Astrocyte (in vitro differentiated cells and primary cell): ENCODE measurements around the gene ZXDC.

Experiments used
- EZH2 ChIP-seq: IDR thresholded peaks from 2 replicates; pipeline ENCODE4 v1.6.1; 2012; ENCODE audit warnings: mild to moderate bottlenecking, low read length, inconsistent platforms; ENCODE audit not compliant: insufficient read depth
- TF ChIP-seq, protein P1 (sequence below): IDR thresholded peaks from 2 replicates; pipeline ENCODE4 v1.5.1; 2011; ENCODE audit warnings: low read depth, mild to moderate bottlenecking, inconsistent platforms, low read length, moderate library complexity; ENCODE audit not compliant: insufficient read depth

DNA sequence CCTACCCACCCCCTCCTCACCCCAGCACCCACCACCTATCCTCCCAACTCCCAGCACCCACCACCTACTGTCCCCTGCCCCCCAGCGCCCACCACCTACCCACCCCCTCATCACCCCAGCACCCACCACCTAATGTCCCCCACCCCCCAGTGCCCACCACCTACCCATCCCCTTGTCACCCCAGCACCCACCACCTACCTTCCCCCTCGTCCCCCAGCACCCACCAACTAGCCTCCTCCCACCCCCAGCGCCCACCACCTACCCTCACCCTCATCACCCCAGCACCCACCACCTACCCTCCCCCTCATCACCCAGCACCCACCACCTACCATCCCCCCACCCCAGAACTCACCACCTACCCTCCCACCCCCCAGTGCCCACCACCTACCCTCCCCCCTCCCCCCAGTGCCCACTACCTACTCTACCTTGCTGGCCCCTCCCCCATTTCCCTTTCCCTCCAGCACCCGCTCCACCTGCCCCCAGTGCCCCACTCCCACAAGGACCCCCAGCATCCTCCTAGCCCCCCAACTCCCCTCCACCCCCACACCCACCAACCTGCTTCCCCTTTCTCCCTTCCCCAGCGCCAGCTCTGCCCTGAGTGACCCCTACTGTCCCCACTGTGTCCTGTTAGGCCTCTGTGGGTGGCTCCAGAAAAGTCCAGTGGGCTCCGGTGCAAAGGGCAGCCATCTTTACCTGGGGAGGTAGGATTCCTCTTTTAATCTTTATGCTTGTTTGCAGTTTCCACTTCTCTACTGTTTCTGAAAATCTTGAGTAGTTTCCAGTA, 40.7 kb upstream of the ZXDC start:
- TF ChIP-seq, protein P1, sequence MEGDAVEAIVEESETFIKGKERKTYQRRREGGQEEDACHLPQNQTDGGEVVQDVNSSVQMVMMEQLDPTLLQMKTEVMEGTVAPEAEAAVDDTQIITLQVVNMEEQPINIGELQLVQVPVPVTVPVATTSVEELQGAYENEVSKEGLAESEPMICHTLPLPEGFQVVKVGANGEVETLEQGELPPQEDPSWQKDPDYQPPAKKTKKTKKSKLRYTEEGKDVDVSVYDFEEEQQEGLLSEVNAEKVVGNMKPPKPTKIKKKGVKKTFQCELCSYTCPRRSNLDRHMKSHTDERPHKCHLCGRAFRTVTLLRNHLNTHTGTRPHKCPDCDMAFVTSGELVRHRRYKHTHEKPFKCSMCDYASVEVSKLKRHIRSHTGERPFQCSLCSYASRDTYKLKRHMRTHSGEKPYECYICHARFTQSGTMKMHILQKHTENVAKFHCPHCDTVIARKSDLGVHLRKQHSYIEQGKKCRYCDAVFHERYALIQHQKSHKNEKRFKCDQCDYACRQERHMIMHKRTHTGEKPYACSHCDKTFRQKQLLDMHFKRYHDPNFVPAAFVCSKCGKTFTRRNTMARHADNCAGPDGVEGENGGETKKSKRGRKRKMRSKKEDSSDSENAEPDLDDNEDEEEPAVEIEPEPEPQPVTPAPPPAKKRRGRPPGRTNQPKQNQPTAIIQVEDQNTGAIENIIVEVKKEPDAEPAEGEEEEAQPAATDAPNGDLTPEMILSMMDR, result no peak
- no peak for TF ChIP-seq EZH2
